B cell (primary cell): ENCODE results near the gene ABCC10. TPM values are rescaled to one million over a fixed set of nuclear protein-coding genes. Genes with fewer than 3 reads are reported as not detected.

Source experiments
- ATAC-seq: fragments of 200-7000 bp; cut with Tn5 transposase; one replicate; pipeline ENCODE4 v1.10.0; 2021; ENCODE audit warnings: low read depth, mild to moderate bottlenecking, moderate number of reproducible peaks, moderate library complexity
- CTCF ChIA-PET: fragments of 350-600 bp; sonication (Branson Sonifier 250); formaldehyde crosslinking; loops from one replicate; lab custom pipeline; 2021; ENCODE audit warnings: antibody characterized with exemption, inconsistent platforms; lab: Charles Lee
- POLR2A ChIA-PET: fragments of 350-600 bp; sonication (Branson Sonifier 250); formaldehyde crosslinking; loops from one replicate; lab custom pipeline; 2021; ENCODE audit warnings: antibody characterized with exemption; lab: Charles Lee
- DNase-seq: peaks from one replicate; pipeline ENCODE4 v3.0.0; 2013
- H2AFZ ChIP-seq: 2 replicates; pipeline ENCODE4 v1.6.1; 2012; ENCODE audit warnings: mild to moderate bottlenecking, low read depth, low read length; ENCODE audit not compliant: insufficient read depth, poor library complexity, severe bottlenecking
- H3K27ac ChIP-seq, 2 donors: 1 replicate in 1 of 2; 2 replicates in 1 of 2; pipeline ENCODE4 v1.5.1; 2012 to 2013; ENCODE audit warnings: low read length in 2 of 2, mild to moderate bottlenecking in 2 of 2, moderate library complexity in 1 of 2
- H3K27me3 ChIP-seq, 4 experiments: fragments of 200-600 bp in 1 of 4; sonication (generic) in 1 of 4; replicated peaks in 1 of 4; 1 replicate in 2 of 4; 2 replicates in 2 of 4; pipeline versions ENCODE4 v1.6.1 to v1.7.0; 2013 to 2016; ENCODE audit warnings: low read length in 3 of 4, mild to moderate bottlenecking in 2 of 4, mixed read lengths in 1 of 4, moderate library complexity in 1 of 4; ENCODE audit not compliant: insufficient read depth in 4 of 4, control insufficient read depth in 3 of 4; ENCODE audit errors: control extremely low read depth in 1 of 4
- H3K36me3 ChIP-seq, 2 experiments: replicated peaks in 1 of 2; 1 replicate in 1 of 2; 2 replicates in 1 of 2; pipeline versions ENCODE4 v1.6.1 to v1.7.1; 2013; ENCODE audit warnings: low read length in 1 of 2; ENCODE audit not compliant: insufficient read depth in 2 of 2, control insufficient read depth in 1 of 2; ENCODE audit errors: control extremely low read depth in 1 of 2, extremely low read depth in 1 of 2
- H3K4me1 ChIP-seq, 2 donors: fragments of 200-600 bp in 1 of 2; sonication (generic) in 1 of 2; 1 replicate in 1 of 2; 2 replicates in 1 of 2; pipeline versions ENCODE4 v1.5.1 to v1.6.1; 2013 to 2017; ENCODE audit warnings: low read length in 2 of 2; ENCODE audit not compliant: control insufficient read depth in 2 of 2, insufficient read depth in 2 of 2
- H3K4me2 ChIP-seq: replicated peaks from 2 replicates; pipeline ENCODE3; 2012; ENCODE audit warnings: mild to moderate bottlenecking, low read depth, low read length; ENCODE audit not compliant: poor library complexity, severe bottlenecking
- H3K4me3 ChIP-seq, 5 experiments: fragments of 200-600 bp in 1 of 5; sonication (generic) in 1 of 5; 1 replicate in 3 of 5; 2 replicates in 2 of 5; pipeline versions ENCODE4 v1.5.1 to v1.7.0; 2011 to 2016; ENCODE audit warnings: low read length in 4 of 5, mild to moderate bottlenecking in 4 of 5, low read depth in 2 of 5, control low read depth in 1 of 5, moderate library complexity in 1 of 5; ENCODE audit not compliant: insufficient read depth in 1 of 5; ENCODE audit errors: control extremely low read depth in 1 of 5, extremely low read depth in 1 of 5
- H3K79me2 ChIP-seq: fragments of 200-600 bp; sonication (generic); one replicate; pipeline ENCODE4 v1.6.0; 2016; ENCODE audit warnings: low read length; ENCODE audit not compliant: control insufficient read depth, insufficient read depth
- H3K9ac ChIP-seq: fragments of 200-600 bp; sonication (generic); 2 replicates; pipeline ENCODE4 v1.6.1; 2017; ENCODE audit warnings: mild to moderate bottlenecking, low read length, moderate library complexity
- H3K9me3 ChIP-seq, 3 donors: one replicate each; pipeline versions ENCODE4 v1.6.1 to v1.7.1; 2013; ENCODE audit warnings: low read length in 2 of 3; ENCODE audit not compliant: control insufficient read depth in 2 of 3, insufficient read depth in 1 of 3; ENCODE audit errors: control extremely low read depth in 1 of 3
- H4K20me1 ChIP-seq: 2 replicates; pipeline ENCODE4 v1.6.0; 2012; ENCODE audit warnings: mild to moderate bottlenecking, low read length; ENCODE audit not compliant: insufficient read depth, control insufficient read depth, poor library complexity, severe bottlenecking
- H3K27ac Mint-ChIP-seq: one replicate; pipeline ENCODE4 v1.8.0; 2021; ENCODE audit warnings: mixed read lengths
- H3K27me3 Mint-ChIP-seq: one replicate; pipeline ENCODE4 v1.8.0; 2021; ENCODE audit warnings: mixed read lengths
- H3K4me1 Mint-ChIP-seq: one replicate; pipeline ENCODE4 v1.8.0; 2021; ENCODE audit warnings: mixed read lengths
- H3K4me3 Mint-ChIP-seq: one replicate; pipeline ENCODE4 v1.8.0; 2021; ENCODE audit warnings: mixed read lengths
- H3K9me3 Mint-ChIP-seq: one replicate; pipeline ENCODE4 v1.8.0; 2022; ENCODE audit warnings: mixed read lengths; ENCODE audit not compliant: insufficient read depth
- EZH2 ChIP-seq: IDR thresholded peaks from 2 replicates; pipeline ENCODE4 v1.6.1; 2012; ENCODE audit warnings: borderline replicate concordance, low read depth, mild to moderate bottlenecking, moderate library complexity, low read length; ENCODE audit not compliant: insufficient read depth, poor library complexity, severe bottlenecking
- WGBS: methylation state at CpG from one replicate; pipeline ENCODE4 v1.1.5; 2013; ENCODE audit warnings: missing lambda C conversion rate; ENCODE audit not compliant: insufficient coverage; 5-methylcytosine and 5-hydroxymethylcytosine counted together
- intact Hi-C: fragments of 100-400 bp; cut with micrococcal nuclease; formaldehyde crosslinking; loops from one replicate; pipeline ENCODE4 v1.10.0; 2022
- polyA plus RNA-seq: library from polyadenylated mRNA; depleted of rRNA; stranded (reverse); fragments of >200 nt; gene quantifications from 2 replicates; pipeline ENCODE4 v1.2.3, GENCODE V29; 2012
- total RNA-seq, 2 donors: library from RNA; stranded (reverse); fragments of 120-200 nt in 1 of 2; gene quantifications; 1 replicate in 1 of 2; 2 replicates in 1 of 2; pipeline versions ENCODE4 v1.2.3 to v1.2.4, GENCODE V29; 2013 to 2022
- TF ChIP-seq, protein P1 (sequence below): fragments of 200-600 bp; IDR thresholded peaks from one replicate; pipeline ENCODE4 v1.8.0; 2022; ENCODE audit warnings: antibody characterized with exemption, mild to moderate bottlenecking

ABCC10 gene
- total and polyA plus RNA-seq, 2 donors (not counting 1 experiment from before 2014, with no cell fraction given): 39.5 to 71.5 TPM

DNA sequence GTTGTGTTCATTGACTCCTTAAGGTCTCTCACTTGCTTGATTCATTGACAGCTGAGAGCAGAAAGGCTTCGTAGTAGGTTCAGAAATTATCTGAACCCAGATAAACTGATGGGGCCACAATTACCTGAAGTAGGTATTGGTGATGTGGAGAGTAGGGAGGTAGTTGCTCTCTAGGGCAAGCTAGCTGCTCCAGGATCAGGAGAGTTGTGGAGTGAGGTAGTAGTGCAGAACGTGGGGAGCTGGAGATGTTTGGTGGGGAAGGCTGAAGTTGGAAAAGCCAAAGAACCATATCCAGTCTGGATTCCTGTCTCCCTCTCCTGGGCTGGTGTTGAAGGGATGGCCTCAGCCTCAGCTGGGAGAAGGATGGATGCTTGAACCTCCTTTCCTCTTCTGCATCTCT, 65.9 kb downstream of the ABCC10 start:
- H3K4me1 Mint-ChIP-seq: peaks cover 18% of the 10 kb centered on the region
- DNase-seq (no peak), ATAC-seq (no peak)
- Histone ChIP-seq H3K27ac (no peak overlapping the region), H3K36me3 (peaks cover 0 to 36% of the 10 kb centered on the region in 2 experiments), H3K27me3 (no peaks in the 10 kb centered on the region), H3K4me3 (no peak overlapping the region), H3K79me2 (peaks cover 30% of the 10 kb centered on the region), H3K4me2 (no peak overlapping the region), H3K4me1 (peaks cover 0 to 6% of the 10 kb centered on the region in 2 donors), H2AFZ (no peak overlapping the region), H3K9ac (no peak overlapping the region), H4K20me1 (no peaks in the 10 kb centered on the region), H3K9me3 (no peaks in the 10 kb centered on the region)
- 100% methylated on average over 2 of the region's 2 CpGs for WGBS
- no peak overlapping the region for H3K27ac Mint-ChIP-seq
- intact Hi-C loops: no loop called here
- POLR2A ChIA-PET: interaction anchor here (0.5 to 0.6 kb wide), 2 partner anchors 22 to 125 kb away, joined by 3 read pairs; no protein-coding TSS in a partner anchor
- CTCF ChIA-PET: interaction anchor here (0.6 to 8.0 kb wide), 4 partner anchors 9 to 700 kb away, joined by 3 to 69 read pairs (median 3); no protein-coding TSS in a partner anchor
- H3K4me3 Mint-ChIP-seq: no peak overlapping the region
- TF ChIP-seq, protein P1, sequence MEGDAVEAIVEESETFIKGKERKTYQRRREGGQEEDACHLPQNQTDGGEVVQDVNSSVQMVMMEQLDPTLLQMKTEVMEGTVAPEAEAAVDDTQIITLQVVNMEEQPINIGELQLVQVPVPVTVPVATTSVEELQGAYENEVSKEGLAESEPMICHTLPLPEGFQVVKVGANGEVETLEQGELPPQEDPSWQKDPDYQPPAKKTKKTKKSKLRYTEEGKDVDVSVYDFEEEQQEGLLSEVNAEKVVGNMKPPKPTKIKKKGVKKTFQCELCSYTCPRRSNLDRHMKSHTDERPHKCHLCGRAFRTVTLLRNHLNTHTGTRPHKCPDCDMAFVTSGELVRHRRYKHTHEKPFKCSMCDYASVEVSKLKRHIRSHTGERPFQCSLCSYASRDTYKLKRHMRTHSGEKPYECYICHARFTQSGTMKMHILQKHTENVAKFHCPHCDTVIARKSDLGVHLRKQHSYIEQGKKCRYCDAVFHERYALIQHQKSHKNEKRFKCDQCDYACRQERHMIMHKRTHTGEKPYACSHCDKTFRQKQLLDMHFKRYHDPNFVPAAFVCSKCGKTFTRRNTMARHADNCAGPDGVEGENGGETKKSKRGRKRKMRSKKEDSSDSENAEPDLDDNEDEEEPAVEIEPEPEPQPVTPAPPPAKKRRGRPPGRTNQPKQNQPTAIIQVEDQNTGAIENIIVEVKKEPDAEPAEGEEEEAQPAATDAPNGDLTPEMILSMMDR: no peak
- TF ChIP-seq EZH2: no peak
- H3K9me3 Mint-ChIP-seq: no peaks in the 10 kb centered on the region
- H3K27me3 Mint-ChIP-seq: no peaks in the 10 kb centered on the region

DNA sequence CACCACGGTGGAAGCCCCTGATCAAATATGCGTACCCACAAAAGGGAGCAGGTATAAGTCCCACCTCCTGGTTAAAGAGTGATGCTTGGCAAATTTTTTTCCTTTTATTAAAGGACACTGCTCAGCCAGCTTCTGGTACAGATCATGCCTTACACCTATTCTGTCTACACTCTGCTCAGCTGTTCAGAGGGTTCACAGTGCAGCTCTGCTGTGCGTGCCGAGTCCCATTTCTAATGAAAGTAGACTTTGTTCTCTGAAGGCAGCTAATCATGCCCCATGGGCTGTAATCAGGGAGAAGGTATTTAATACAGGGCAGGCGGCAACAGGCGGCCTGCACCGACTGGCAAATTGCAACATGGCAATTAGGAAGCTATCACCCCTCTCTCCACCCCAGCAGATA, 66.5 kb downstream of the ABCC10 start:
- Histone ChIP-seq H2AFZ (no peak overlapping the region), H3K27ac (no peak overlapping the region), H4K20me1 (no peaks in the 10 kb centered on the region), H3K9ac (no peak overlapping the region), H3K4me3 (no peak overlapping the region), H3K9me3 (no peaks in the 10 kb centered on the region), H3K27me3 (no peaks in the 10 kb centered on the region), H3K4me2 (no peak overlapping the region), H3K79me2 (peaks cover 30% of the 10 kb centered on the region), H3K4me1 (peaks cover 0 to 6% of the 10 kb centered on the region in 2 donors), H3K36me3 (peaks cover 0 to 43% of the 10 kb centered on the region in 2 experiments)
- Mint-ChIP-seq H3K4me1 (peaks cover 18% of the 10 kb centered on the region), H3K9me3 (no peaks in the 10 kb centered on the region), H3K4me3 (no peak overlapping the region), H3K27ac (no peak overlapping the region), H3K27me3 (no peaks in the 10 kb centered on the region)
- DNase-seq: no peak
- ChIA-PET CTCF (interaction anchor here (0.6 to 8.0 kb wide), 3 partner anchors 11 to 230 kb away, joined by 3 to 69 read pairs (median 3); no protein-coding TSS in a partner anchor), POLR2A (interaction anchor here (0.5 kb wide), 1 partner anchor 124 kb away, joined by 3 read pairs; no protein-coding TSS in a partner anchor)
- TF ChIP-seq, protein P1: no peak
- TF ChIP-seq EZH2: no peak
- WGBS: 100% methylated on average over 2 of the region's 7 CpGs
- intact Hi-C loops: no loop called here
- no peak for ATAC-seq
